Tibial nerve (tissue), 3 donors: ENCODE measurements around the gene ZNF496.

Source experiments
- POLR2A ChIP-seq, 2 donors: fragments of 450-650 bp; IDR thresholded peaks; one replicate each; pipeline ENCODE4 v1.6.1; 2017; ENCODE audit warnings: antibody characterized with exemption in 2 of 2, mild to moderate bottlenecking in 2 of 2, moderate library complexity in 2 of 2
- TF ChIP-seq, protein P1 (sequence below), 5 experiments: fragments of 200-600 bp in 3 of 5; fragments of 450-650 bp in 2 of 5; sonication (generic) in 3 of 5; IDR thresholded peaks; one replicate each; pipeline ENCODE4 v1.5.1; 2016 to 2019; ENCODE audit warnings: antibody characterized with exemption in 5 of 5, mild to moderate bottlenecking in 3 of 5, moderate library complexity in 2 of 5

DNA sequence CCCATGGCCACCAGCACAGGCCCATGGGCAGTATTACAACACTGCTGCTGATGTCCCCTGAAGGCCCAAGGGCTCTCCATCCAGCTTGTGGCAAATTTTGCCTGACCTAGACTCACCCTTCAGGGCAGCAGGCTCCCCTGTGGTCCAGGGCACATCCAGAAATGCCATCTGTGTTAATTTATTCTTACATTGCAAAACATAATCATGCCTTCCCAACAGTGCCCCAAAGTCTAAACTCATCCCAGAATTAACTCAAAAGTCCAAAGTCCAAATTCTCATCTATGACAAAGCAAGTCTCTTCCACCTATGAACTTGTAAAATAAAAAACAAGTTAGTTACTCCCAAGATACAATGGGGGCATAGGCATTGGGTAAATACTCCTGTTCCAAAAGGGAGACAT, 62.5 kb downstream of the ZNF496 start:
- TF ChIP-seq, protein P1, sequence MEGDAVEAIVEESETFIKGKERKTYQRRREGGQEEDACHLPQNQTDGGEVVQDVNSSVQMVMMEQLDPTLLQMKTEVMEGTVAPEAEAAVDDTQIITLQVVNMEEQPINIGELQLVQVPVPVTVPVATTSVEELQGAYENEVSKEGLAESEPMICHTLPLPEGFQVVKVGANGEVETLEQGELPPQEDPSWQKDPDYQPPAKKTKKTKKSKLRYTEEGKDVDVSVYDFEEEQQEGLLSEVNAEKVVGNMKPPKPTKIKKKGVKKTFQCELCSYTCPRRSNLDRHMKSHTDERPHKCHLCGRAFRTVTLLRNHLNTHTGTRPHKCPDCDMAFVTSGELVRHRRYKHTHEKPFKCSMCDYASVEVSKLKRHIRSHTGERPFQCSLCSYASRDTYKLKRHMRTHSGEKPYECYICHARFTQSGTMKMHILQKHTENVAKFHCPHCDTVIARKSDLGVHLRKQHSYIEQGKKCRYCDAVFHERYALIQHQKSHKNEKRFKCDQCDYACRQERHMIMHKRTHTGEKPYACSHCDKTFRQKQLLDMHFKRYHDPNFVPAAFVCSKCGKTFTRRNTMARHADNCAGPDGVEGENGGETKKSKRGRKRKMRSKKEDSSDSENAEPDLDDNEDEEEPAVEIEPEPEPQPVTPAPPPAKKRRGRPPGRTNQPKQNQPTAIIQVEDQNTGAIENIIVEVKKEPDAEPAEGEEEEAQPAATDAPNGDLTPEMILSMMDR (IDR thresholded peaks at IDR 0.05): no peak
- no peak for TF ChIP-seq POLR2A (IDR thresholded peaks at IDR 0.05)
